Activated T-cell treated with anti-CD3 and anti-CD28 coated beads, Interleukin-2, amount 50 U/mL, for 4 hours (primary cell): ENCODE measurements around the gene CHN1. TPM values are rescaled to one million over a fixed set of nuclear protein-coding genes. Genes with fewer than 3 reads are reported as not detected.

Experiments
- ATAC-seq, 2 donors: fragments of 200-7000 bp; cut with Tn5 transposase; one replicate each; pipeline ENCODE4 v1.10.0; 2021
- DNase-seq: peaks from one replicate; pipeline ENCODE4 v3.0.0-alpha.2; 2020
- H3K27me3 Mint-ChIP-seq: one replicate; pipeline ENCODE4 v1.8.0; 2021; ENCODE audit warnings: low read depth, mixed read lengths
- H3K36me3 Mint-ChIP-seq: one replicate; pipeline ENCODE4 v1.8.0; 2022; ENCODE audit warnings: mixed read lengths; ENCODE audit not compliant: insufficient read depth
- H3K4me1 Mint-ChIP-seq: one replicate; pipeline ENCODE4 v1.8.0; 2021; ENCODE audit warnings: low read depth, mixed read lengths
- H3K4me3 Mint-ChIP-seq: one replicate; pipeline ENCODE4 v1.8.0; 2021; ENCODE audit warnings: mild to moderate bottlenecking, moderate library complexity, mixed read lengths
- H3K9me3 Mint-ChIP-seq: one replicate; pipeline ENCODE4 v1.8.0; 2021; ENCODE audit warnings: mixed read lengths
- total RNA-seq, 3 donors: library from RNA; stranded (reverse); gene quantifications; one replicate each; pipeline ENCODE4 v1.2.1, GENCODE V29; 2021

The CHN1 gene
- total RNA-seq, 3 donors from 2014 or later = 3.2 to 7.5 (median 6.9) TPM

DNA sequence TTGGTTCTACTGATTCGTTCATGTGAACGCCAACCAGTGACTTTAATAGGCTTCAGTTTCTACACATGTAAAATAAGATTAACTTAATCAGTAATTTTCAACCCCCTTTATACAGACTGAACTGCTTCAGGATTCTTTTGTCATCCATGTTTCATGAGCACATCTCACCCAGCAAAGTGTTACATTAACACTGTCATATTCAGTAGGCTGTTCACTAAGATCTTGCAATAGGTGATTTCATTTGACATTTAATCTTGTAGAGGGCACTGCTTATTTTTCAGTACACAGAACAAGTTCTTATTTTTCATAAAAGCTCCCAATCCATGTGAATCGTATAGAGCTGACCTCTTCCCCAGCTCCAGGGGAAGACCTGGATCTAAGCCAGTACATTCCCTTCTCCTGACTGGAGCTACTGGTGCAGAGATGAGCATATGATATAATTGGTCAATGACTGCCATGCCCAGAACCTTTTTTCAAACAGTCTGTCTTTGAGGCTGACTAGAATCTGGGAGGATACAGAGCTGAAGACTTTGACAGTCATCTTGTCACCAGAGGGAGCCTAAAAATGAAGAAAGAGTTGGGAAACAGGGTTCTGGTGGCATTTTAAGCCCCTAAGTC lies 168.7 kb downstream of the CHN1 start:
- Mint-ChIP-seq H3K9me3 (peaks cover 15% of the 10 kb centered on the region), H3K27me3 (no peaks in the 10 kb centered on the region), H3K36me3 (peaks cover 3% of the 10 kb centered on the region), H3K4me1 (peaks cover 25% of the 10 kb centered on the region), H3K4me3 (no peak overlapping the region)
- ATAC-seq (peak in 1 of 2 donors; percentile 4), DNase-seq (no peak)

DNA sequence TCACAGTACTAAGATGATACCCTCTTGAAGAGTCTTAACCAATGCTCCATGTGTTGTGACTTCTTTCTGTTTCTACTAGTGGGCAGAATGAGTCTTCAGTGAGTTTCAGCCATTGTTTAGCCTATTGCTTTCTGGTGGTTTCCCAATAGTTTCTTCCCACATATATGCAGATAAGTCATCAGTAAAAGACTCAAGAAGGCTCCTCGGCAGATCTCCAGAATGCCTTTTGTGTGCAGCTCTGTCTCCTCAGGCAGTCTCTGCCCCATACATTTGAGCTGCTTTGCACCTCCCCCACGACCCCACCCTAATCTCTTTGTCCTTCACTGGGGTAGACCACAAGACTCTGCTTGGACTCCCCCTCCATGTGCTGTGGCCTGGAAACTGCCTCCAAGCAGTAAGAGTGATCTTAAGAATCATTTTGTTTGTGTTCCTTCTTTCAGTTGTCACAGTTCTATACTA lies 169.4 kb downstream of the CHN1 start:
- peaks cover 15% of the 10 kb centered on the region for H3K9me3 Mint-ChIP-seq
- DNase-seq (no peak), ATAC-seq (peak; percentile 95)
- peaks cover 3% of the 10 kb centered on the region for H3K36me3 Mint-ChIP-seq
- no peak overlapping the region for H3K4me3 Mint-ChIP-seq
- H3K4me1 Mint-ChIP-seq = peaks cover 25% of the 10 kb centered on the region
- H3K27me3 Mint-ChIP-seq = no peaks in the 10 kb centered on the region

DNA sequence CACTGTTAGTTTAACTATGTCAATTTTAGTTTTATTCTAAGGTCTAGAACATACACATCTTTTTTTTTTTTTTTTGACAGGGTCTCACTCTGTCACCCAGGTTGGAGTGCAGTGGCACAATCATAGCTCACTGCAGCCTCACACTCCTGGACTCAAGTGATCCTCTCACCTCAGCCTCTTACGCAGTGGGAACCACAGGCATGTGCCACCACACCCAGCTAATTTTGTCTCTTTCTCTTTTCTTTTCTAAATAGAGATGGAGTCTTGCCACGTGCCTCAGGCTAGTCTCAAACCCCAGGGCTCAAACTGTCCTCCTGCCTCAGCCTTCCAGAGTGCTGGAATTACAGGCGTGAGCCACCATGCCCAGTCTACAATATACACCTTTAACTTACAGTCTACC lies 171.4 kb downstream of the CHN1 start:
- ATAC-seq (no peak), DNase-seq (no peak)
- no peak overlapping the region for H3K4me3 Mint-ChIP-seq
- peaks cover 15% of the 10 kb centered on the region for H3K9me3 Mint-ChIP-seq
- H3K27me3 Mint-ChIP-seq = peaks cover 1% of the 10 kb centered on the region
- peaks cover 28% of the 10 kb centered on the region for H3K4me1 Mint-ChIP-seq
- peaks cover 3% of the 10 kb centered on the region for H3K36me3 Mint-ChIP-seq

DNA sequence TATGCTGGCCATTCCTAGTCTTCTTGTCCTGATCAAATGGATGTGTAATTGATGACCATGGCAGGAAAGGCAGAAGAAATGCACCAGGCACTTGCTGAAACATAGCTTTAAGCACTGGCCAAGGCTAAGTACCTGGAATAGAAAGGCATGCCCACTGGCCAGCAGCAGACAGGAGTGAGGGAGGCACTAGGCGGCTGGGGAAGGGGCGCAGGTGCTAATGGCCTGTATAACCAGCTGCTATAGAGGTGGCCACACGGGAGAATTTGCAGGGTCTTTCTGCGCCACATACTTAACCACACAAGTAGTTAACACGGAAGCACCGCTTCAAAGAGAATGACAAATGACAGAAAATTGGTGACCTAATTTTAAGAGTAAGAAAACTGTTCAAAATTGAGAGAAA lies 174.6 kb downstream of the CHN1 start:
- H3K9me3 Mint-ChIP-seq = peaks cover 14% of the 10 kb centered on the region
- peaks cover 5% of the 10 kb centered on the region for H3K27me3 Mint-ChIP-seq
- no peak for ATAC-seq
- H3K4me1 Mint-ChIP-seq = peaks cover 17% of the 10 kb centered on the region
- peaks cover 3% of the 10 kb centered on the region for H3K36me3 Mint-ChIP-seq
- DNase-seq = no peak
- H3K4me3 Mint-ChIP-seq = no peak overlapping the region

DNA sequence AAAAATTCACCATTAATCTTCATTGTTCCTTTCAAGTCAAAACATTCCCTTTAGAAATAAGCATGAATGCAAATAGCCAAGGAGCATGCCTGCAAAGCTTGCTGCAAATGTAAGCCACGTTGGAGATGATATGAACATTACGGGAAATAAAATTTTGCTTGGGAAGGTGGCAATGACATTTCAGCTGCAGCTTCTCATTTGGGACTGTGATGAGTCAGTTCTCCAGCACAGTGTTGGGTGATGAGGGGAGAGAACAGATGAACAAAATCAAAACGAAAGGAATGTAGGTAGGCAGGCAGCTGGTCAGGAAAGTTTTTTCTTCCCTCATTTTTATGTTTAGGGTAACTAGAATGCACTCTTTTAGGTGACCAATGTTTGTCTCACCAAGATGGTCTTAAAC lies 175.6 kb downstream of the CHN1 start:
- H3K4me3 Mint-ChIP-seq = no peak overlapping the region
- DNase-seq (no peak), ATAC-seq (no peak)
- H3K27me3 Mint-ChIP-seq = peaks cover 5% of the 10 kb centered on the region
- H3K36me3 Mint-ChIP-seq = no peaks in the 10 kb centered on the region
- H3K9me3 Mint-ChIP-seq = peaks cover 10% of the 10 kb centered on the region
- peaks cover 12% of the 10 kb centered on the region for H3K4me1 Mint-ChIP-seq

DNA sequence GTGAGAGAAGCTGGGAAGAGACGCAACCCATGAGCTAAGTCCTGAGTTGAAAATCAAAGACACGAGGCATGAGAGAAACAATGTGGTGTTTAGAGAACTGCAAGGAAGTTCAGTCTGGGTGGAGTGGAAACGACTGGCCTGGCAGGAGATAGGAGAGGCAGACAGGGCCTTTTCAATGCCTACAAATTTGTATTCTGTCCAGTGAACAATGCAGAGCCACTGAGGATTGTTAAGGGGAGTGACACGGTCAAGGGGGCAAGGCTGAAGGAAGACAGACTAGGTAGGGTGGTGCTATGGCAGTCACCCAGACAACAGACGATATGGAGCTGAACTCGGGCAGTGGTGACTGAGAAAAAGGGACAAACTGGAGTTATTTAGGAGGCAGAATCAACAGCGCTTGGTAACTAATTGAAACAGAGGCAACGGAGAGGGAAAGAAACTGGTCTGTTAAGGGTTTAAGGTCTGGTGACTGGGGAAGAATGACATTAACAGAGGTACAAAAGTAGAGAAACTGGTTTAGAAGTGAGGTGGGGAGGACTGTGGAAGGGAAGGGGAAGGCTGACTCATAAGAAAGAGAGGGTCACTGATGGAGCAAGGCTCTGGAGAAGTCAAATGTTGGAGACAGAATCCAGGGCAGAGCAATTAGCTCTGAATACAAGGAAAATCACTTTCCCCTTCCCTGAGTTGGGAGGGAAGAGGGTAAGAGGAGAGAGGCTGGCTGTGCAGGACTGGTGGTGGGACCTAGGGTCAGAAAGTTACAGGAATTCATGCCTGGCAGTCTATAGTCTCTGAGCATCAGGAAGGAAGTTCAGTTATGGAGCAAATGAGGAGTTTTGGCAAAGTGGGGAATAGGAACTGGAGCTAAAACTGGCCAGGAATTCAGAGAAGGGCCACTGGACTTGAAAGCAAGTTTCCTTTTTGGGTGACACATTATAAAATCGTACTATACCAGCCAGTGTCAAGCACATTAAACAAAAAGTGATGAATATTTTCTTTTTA lies 177.5 kb downstream of the CHN1 start:
- Mint-ChIP-seq H3K9me3 (no peaks in the 10 kb centered on the region), H3K36me3 (no peaks in the 10 kb centered on the region), H3K27me3 (peaks cover 5% of the 10 kb centered on the region), H3K4me3 (no peak overlapping the region), H3K4me1 (peaks cover 6% of the 10 kb centered on the region)
- DNase-seq (no peak), ATAC-seq (no peak)

DNA sequence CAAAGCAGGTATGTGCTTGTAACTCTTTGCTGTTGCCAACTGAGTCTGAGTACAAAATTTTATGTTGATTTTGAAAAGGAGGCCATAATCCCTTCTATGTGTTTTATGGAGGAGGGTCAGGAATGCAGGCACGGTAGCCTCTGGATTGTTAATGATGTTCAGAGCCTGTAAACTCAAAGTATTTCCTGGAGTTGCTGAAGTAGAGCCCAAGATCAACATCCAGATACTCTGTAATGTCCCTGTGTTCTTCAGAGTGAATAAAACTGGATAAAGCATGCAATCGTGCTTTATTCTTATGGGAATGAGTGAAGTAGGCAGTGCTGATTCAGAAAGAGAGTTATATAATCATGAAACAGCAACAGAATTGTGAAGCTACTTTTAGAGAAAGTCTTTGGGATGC lies 179.1 kb downstream of the CHN1 start:
- Mint-ChIP-seq H3K4me1 (peaks cover 3% of the 10 kb centered on the region), H3K27me3 (peaks cover 5% of the 10 kb centered on the region), H3K4me3 (no peak overlapping the region), H3K36me3 (no peaks in the 10 kb centered on the region), H3K9me3 (no peaks in the 10 kb centered on the region)
- ATAC-seq (no peak), DNase-seq (no peak)

DNA sequence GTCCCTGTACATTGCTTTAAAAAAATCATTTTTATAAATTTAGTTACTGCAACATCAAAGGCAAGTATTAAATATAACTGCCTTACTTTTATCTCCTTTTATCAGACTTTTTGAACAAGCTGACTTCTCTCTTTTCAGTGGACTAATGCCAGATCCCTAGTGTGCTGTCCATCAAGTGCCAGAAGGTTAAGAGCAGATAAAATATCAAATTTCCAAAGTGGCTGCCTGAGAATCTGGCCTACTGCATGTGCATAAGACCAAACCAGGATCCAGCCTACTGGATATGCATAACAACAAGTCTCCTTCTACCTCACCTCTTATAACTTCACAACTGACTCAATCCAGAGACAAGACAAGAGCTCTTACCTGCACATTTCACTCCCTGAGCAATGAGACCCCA lies 181.1 kb downstream of the CHN1 start:
- no peak for ATAC-seq
- H3K4me1 Mint-ChIP-seq = no peaks in the 10 kb centered on the region
- peaks cover 3% of the 10 kb centered on the region for H3K27me3 Mint-ChIP-seq
- no peak for DNase-seq
- no peaks in the 10 kb centered on the region for H3K36me3 Mint-ChIP-seq
- no peaks in the 10 kb centered on the region for H3K9me3 Mint-ChIP-seq
- H3K4me3 Mint-ChIP-seq = no peak overlapping the region

DNA sequence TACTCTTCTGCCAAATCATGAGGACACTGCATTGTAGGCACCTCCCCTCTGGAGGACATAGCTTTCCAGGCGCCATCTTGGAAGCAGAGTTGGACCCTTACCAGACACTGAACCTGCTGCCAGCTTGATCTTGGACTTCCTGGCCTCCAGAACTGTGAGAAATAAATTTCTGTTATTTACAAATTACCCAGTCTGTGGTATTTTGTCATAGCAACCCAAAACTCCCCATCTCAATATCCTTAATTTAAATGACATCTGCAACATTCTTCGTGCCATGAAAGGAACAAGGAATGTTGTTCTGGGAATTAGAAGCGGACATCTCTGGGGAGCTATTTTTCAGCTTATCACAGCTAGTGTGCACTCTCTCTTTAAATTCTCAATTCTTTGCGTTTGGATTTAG lies 183.6 kb downstream of the CHN1 start:
- DNase-seq = no peak
- Mint-ChIP-seq H3K9me3 (no peaks in the 10 kb centered on the region), H3K36me3 (no peaks in the 10 kb centered on the region), H3K4me3 (no peak overlapping the region), H3K27me3 (no peaks in the 10 kb centered on the region), H3K4me1 (no peaks in the 10 kb centered on the region)
- no peak for ATAC-seq

DNA sequence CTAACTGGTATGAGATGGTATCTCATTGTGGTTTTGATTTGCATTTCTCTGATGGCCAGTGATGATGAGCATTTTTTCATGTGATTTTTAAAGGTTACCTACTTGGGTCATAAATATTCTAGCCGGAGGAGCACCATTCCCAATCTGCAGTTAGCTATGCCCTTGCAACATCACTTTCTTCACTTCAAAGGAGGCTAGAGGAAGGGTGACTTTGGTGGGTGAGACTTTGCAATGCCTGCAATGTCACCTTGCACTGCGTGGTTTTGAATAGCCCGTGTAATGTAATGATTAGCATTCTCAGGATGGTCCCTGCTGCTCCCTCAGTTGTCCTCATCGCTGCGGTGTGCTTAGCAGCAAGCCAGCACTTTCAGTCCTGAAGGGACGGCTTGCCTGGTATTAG lies 184.8 kb downstream of the CHN1 start:
- no peak overlapping the region for H3K4me3 Mint-ChIP-seq
- no peaks in the 10 kb centered on the region for H3K9me3 Mint-ChIP-seq
- ATAC-seq = no peak
- H3K36me3 Mint-ChIP-seq = no peaks in the 10 kb centered on the region
- DNase-seq = no peak
- no peaks in the 10 kb centered on the region for H3K27me3 Mint-ChIP-seq
- H3K4me1 Mint-ChIP-seq = no peaks in the 10 kb centered on the region

DNA sequence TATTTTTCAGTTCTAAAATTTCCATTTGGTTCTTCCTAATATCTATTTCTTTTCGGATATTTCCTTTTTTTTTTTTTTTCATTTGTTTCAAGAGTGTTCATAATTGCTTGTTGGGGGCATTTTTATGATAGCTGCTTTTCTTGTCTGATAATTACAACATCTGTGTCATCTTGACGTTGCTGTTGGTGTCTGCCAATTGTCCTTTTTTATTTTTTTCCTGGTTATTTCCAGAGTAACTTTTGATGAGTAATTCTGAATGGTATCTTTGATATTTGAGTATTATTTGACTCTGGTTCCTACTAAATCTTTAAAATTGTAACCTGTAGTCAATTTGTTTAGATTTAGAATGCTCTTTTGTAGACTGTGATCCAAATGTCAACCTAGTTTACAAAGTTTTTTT lies 189.7 kb downstream of the CHN1 start:
- H3K9me3 Mint-ChIP-seq = no peaks in the 10 kb centered on the region
- H3K4me3 Mint-ChIP-seq = no peak overlapping the region
- no peak for DNase-seq
- H3K4me1 Mint-ChIP-seq = no peaks in the 10 kb centered on the region
- no peaks in the 10 kb centered on the region for H3K27me3 Mint-ChIP-seq
- no peaks in the 10 kb centered on the region for H3K36me3 Mint-ChIP-seq
- no peak for ATAC-seq

DNA sequence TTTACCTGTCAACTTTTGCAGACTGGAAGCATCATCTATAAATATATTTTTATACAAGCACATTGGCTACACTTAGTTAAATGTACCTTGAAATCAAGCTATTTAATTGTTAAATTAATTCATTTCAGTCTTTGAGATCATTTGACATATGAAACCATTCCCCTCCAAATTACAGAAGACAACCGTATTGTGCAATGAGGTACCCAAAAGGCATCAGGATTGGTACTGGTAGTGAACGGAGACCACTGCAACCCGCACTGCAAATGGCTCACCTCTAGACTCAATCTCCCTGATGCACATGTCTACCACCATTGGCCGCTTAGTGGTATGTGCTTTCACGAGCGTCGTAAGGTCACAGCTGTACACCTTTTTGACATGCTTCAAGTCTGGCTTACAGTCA lies 193.1 kb downstream of the CHN1 start:
- no peak overlapping the region for H3K4me3 Mint-ChIP-seq
- ATAC-seq = no peak
- H3K27me3 Mint-ChIP-seq = no peaks in the 10 kb centered on the region
- no peaks in the 10 kb centered on the region for H3K36me3 Mint-ChIP-seq
- no peaks in the 10 kb centered on the region for H3K4me1 Mint-ChIP-seq
- no peak for DNase-seq
- H3K9me3 Mint-ChIP-seq = no peaks in the 10 kb centered on the region

DNA sequence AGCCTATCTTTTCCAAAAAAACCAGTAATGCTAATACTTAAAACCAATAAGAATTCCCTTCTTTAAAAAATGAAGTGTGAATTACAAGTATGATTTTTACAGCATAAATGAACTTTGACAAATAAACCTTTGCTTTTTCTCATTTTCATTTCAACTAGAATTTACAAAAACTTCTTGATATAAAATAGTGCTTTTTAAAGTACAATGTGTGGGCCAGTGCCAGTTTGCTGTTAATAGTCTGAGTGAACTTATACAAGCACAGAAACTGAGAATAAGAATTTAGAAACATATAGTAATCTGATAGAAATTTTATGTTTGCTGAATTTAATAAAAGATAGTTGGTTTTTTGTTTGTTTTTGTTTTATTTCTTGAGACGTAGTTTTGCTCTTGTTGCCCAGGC lies 197.2 kb downstream of the CHN1 start:
- ATAC-seq (no peak), DNase-seq (no peak)
- H3K4me1 Mint-ChIP-seq = no peaks in the 10 kb centered on the region
- no peak overlapping the region for H3K4me3 Mint-ChIP-seq
- H3K9me3 Mint-ChIP-seq = no peaks in the 10 kb centered on the region
- H3K27me3 Mint-ChIP-seq = no peaks in the 10 kb centered on the region
- H3K36me3 Mint-ChIP-seq = no peaks in the 10 kb centered on the region

DNA sequence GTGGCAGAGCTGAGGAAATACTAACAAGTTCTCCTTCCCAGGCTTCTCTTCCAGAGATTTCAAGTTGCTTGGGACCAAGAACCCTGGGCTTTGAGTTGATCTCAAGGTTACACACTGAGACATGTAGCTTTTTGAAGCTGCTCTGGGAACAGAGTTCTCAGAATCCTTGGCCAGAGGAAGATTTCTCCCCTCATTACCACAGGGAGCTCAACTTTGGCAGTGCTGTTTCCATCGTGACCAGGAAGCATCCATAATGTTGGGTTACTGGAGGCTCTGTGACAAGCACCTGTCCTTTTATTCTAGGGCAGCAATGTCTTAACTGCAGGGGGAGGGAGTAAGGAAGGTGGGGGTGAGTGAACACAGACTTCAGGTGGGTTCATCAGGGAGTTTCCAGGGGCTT lies 199.4 kb downstream of the CHN1 start:
- no peak for DNase-seq
- Mint-ChIP-seq H3K36me3 (no peaks in the 10 kb centered on the region), H3K4me3 (no peak overlapping the region), H3K27me3 (no peaks in the 10 kb centered on the region), H3K4me1 (no peaks in the 10 kb centered on the region), H3K9me3 (no peaks in the 10 kb centered on the region)
- ATAC-seq = no peak

DNA sequence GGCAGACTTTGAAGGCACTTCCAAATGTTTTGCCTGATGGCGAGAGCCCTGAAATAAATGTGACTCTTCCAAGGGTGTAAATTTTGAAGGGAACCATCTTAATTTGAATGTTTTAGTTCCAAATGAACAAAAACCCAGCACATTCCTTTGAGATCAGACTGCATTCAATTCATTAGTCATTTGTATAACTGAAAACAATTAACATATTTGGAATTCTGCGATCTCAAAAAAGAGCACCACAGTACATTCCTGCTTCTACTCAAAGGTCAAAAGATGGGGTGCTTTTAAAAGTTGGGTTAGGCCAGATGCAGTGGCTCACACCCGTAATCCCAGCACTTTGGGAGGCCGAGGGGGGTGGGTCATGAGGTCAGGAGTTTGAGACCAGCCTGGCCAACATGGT lies 202.7 kb downstream of the CHN1 start:
- no peaks in the 10 kb centered on the region for H3K27me3 Mint-ChIP-seq
- H3K4me3 Mint-ChIP-seq = no peak overlapping the region
- no peaks in the 10 kb centered on the region for H3K9me3 Mint-ChIP-seq
- no peak for ATAC-seq
- peaks cover 2% of the 10 kb centered on the region for H3K4me1 Mint-ChIP-seq
- H3K36me3 Mint-ChIP-seq = no peaks in the 10 kb centered on the region
- DNase-seq = no peak
